Breast epithelium (tissue), 4 donors: ENCODE measurements around the gene CBFA2T3. TPM values are rescaled to one million over a fixed set of nuclear protein-coding genes. Genes with fewer than 3 reads are reported as not detected.

Experiments used
- DNase-seq, 2 donors: peaks; one replicate each; pipeline ENCODE4 v3.0.0-alpha.2; 2019; ENCODE audit warnings: low spot score in 2 of 2
- H3K27ac ChIP-seq, 2 donors: fragments of 200-600 bp; sonication (generic) in 1 of 2; one replicate each; pipeline ENCODE4 v1.5.1; 2016 to 2019; ENCODE audit warnings: mild to moderate bottlenecking in 1 of 2
- H3K27me3 ChIP-seq, 2 donors: fragments of 200-600 bp; sonication (generic) in 1 of 2; one replicate each; pipeline versions ENCODE4 v1.5.1 to v1.6.0; 2017 to 2019; ENCODE audit warnings: control low read depth in 1 of 2, mild to moderate bottlenecking in 1 of 2
- H3K36me3 ChIP-seq: fragments of 200-600 bp; one replicate; pipeline ENCODE4 v1.5.1; 2019
- H3K4me1 ChIP-seq, 2 donors: fragments of 200-600 bp; sonication (generic); one replicate each; pipeline ENCODE4 v1.5.1; 2016 to 2019; ENCODE audit warnings: control low read depth in 1 of 2
- H3K4me3 ChIP-seq, 3 donors: fragments of 200-600 bp; sonication (generic); 1 replicate in 2 of 3; 2 replicates in 1 of 3; pipeline ENCODE4 v1.5.1; 2016 to 2019; ENCODE audit warnings: mild to moderate bottlenecking in 3 of 3, moderate library complexity in 2 of 3
- H3K9me3 ChIP-seq, 2 donors: fragments of 200-600 bp; sonication (generic) in 1 of 2; one replicate each; pipeline ENCODE4 v1.5.1; 2016 to 2019; ENCODE audit warnings: control low read depth in 1 of 2
- CTCF ChIP-seq, 3 donors: fragments of 450-650 bp; IDR thresholded peaks; one replicate each; pipeline ENCODE4 v1.5.1; 2016 to 2017; ENCODE audit warnings: antibody characterized with exemption in 3 of 3, mild to moderate bottlenecking in 3 of 3, moderate library complexity in 3 of 3
- POLR2A ChIP-seq: fragments of 450-650 bp; IDR thresholded peaks from one replicate; pipeline ENCODE4 v1.6.1; 2016; ENCODE audit warnings: antibody characterized with exemption, mild to moderate bottlenecking, moderate library complexity
- POLR2AphosphoS5 ChIP-seq, 3 donors: sonication (generic); formaldehyde crosslinking; IDR thresholded peaks; one replicate each; pipeline ENCODE4 v1.6.1; 2017; ENCODE audit warnings: antibody characterized with exemption in 3 of 3
- intact Hi-C: fragments of 100-400 bp; cut with DNase I; formaldehyde crosslinking; loops from one replicate; pipeline ENCODE4 v1.15.1; 2023; ENCODE audit warnings: low total_unique reads
- total RNA-seq, 3 donors: library from RNA; depleted of rRNA; stranded (reverse); fragments of >200 nt; gene quantifications; one replicate each; pipeline ENCODE4 v1.1.0, GENCODE V29; 2016

Gene CBFA2T3
- total RNA-seq, 3 donors from 2014 or later, result 0.64 to 2.3 (median 0.88) TPM

DNA sequence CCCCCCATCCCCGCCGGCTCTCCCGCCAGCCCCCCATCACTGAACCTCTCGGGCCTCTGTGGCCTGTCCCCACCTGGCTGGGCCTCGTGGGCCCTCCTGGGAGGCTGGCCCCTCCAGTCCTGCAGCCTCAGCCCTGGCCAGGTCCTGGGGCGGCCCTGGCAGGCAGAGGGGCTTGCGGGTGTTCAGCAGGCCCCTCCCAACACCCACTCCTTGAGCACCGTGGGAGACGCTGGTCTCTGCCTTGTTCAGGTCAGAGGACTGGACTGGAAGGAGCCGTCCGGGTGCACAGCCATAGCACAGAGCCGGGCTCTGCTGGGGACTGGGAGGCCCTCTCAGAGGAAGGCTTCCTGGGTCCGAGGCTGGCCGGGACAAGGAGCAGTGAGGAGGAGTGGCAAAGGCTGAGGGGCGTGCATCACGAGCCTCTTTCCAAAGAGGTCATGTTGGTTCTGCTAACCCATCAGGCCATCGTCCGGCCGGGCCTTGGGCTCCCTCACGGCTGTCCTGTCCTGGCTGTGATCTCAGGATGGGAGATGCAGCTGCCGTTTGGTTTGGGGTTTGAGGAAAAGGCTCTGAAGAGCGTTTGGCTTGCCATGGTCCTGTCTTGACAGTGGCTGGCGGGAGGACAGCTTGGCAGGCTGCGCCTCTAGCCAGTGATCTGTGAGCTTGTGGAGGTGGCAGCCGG, 104.2 kb downstream of the CBFA2T3 start:
- Histone ChIP-seq H3K9me3 (no peaks in the 10 kb centered on the region), H3K27ac (no peak overlapping the region), H3K4me3 (no peak overlapping the region), H3K36me3 (no peaks in the 10 kb centered on the region), H3K4me1 (no peaks in the 10 kb centered on the region), H3K27me3 (peaks cover 0 to 11% of the 10 kb centered on the region in 2 donors)
- intact Hi-C loops, result no loop called here
- no peak for DNase-seq
- TF ChIP-seq POLR2AphosphoS5 (IDR thresholded peaks at IDR 0.05) (no peak), POLR2A (no peak), CTCF (IDR thresholded peaks at IDR 0.05) (no peak)

DNA sequence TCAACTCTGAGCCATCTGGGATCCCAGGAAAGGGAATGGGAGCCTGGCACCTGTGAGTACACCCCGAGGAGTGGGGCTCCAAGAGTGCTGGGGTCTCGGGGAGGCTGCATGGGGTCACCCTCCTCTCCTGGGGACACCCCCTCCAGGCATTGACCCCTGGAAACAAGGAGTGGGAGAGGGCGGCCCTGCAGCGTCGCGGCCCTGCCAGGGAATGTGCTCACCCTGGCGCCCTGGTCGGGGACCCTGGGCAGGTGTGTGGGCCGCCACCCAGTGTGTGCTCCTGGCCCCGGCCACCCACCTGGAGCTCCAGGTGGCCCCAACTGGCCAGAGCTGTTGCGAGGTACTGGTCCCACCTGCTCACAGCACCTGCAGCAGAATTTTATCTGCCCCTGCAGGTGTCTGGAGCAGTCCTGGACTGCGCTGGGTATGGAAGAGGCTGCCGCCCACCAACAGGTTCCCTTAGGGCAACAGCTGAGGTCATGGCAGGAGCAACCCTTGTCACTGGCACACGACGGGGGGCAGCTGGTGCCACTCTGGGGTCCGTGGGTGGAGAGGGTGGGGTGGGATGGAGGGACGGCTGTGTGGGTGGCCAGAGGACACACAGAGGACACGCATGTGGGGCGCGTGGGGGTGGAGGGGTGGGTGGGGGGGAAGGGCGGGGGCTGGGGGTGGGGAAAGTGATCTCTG, 105.1 kb downstream of the CBFA2T3 start:
- Histone ChIP-seq H3K4me3 (no peak overlapping the region), H3K27me3 (peaks cover 0 to 11% of the 10 kb centered on the region in 2 donors), H3K27ac (no peak overlapping the region), H3K4me1 (no peaks in the 10 kb centered on the region), H3K36me3 (no peaks in the 10 kb centered on the region), H3K9me3 (no peaks in the 10 kb centered on the region)
- intact Hi-C loops, result no loop called here
- DNase-seq, result no peak
- TF ChIP-seq CTCF (IDR thresholded peaks at IDR 0.05) (no peak), POLR2A (no peak), POLR2AphosphoS5 (IDR thresholded peaks at IDR 0.05) (no peak)

DNA sequence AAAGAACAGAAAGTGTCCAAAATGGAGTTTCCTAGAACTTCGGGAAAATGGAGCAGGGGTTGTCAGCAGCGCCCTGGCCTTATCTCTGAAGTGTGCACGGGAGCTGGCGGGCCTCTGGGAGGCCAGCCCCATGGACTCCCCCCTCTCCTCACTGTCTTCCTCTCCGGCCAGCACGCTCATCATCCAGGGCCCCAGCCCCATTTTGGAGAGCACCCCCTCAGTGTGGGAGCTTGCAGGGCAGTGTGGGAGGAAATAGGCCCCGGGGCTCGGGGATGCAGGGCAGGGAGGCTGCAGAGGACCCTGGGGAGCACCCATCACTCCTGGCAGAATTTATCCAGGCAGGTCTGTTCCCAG, 105.7 kb downstream of the CBFA2T3 start:
- H3K27ac ChIP-seq, result no peak overlapping the region
- H3K36me3 ChIP-seq, result no peaks in the 10 kb centered on the region
- no peaks in the 10 kb centered on the region for H3K4me1 ChIP-seq
- intact Hi-C loops, result no loop called here
- TF ChIP-seq CTCF (IDR thresholded peaks at IDR 0.05) (no peak), POLR2A (no peak), POLR2AphosphoS5 (IDR thresholded peaks at IDR 0.05) (no peak)
- peak overlapping the region in 2 of 3 donors; percentile 17 to 37 for H3K4me3 ChIP-seq
- no peaks in the 10 kb centered on the region for H3K9me3 ChIP-seq
- no peak for DNase-seq
- H3K27me3 ChIP-seq, result peaks cover 0 to 11% of the 10 kb centered on the region in 2 donors

- DNase-seq, result no peak
- Histone ChIP-seq H3K4me1 (no peaks in the 10 kb centered on the region), H3K36me3 (no peaks in the 10 kb centered on the region), H3K9me3 (no peaks in the 10 kb centered on the region), H3K27me3 (peaks cover 0 to 11% of the 10 kb centered on the region in 2 donors), H3K27ac (no peak overlapping the region), H3K4me3 (peak overlapping the region in 2 of 3 donors; percentile 17 to 37)
- intact Hi-C loops, result no loop called here
- TF ChIP-seq POLR2A (no peak), CTCF (IDR thresholded peaks at IDR 0.05) (no peak), POLR2AphosphoS5 (IDR thresholded peaks at IDR 0.05) (no peak)
These were observed 106.2 kb downstream of the CBFA2T3 start for GRCh38 chr16:88870608-88871348.

DNA sequence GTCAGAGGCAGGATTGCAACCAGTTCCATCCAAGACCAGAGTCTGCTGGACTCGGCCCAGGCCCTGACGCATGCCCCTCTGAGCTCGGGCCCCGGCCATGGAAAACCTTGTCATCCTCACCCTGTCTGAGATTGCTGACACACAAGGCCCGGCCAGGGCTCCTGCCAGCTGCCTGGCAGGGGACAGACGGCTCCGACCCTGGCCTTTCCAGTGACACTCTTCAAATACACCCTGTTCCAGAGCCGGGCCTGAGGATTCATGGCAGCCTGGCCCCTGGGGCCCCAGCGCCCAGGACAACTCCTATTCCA, 107.4 kb downstream of the CBFA2T3 start:
- Histone ChIP-seq H3K27ac (no peak overlapping the region), H3K27me3 (peaks cover 0 to 11% of the 10 kb centered on the region in 2 donors), H3K4me3 (no peak overlapping the region), H3K36me3 (no peaks in the 10 kb centered on the region), H3K9me3 (no peaks in the 10 kb centered on the region), H3K4me1 (no peaks in the 10 kb centered on the region)
- no peak for TF ChIP-seq CTCF (IDR thresholded peaks at IDR 0.05)
- intact Hi-C loops, result no loop called here
- no peak for DNase-seq
